K562 (cell line): ENCODE data around the gene PATL1. TPM values are rescaled to one million over a fixed set of nuclear protein-coding genes. Genes with fewer than 3 reads are reported as not detected.
A peak's percentile ranks its signal among the peaks of the same experiment; 100 is the strongest.

Experiments used
- ATAC-seq: fragments of 200-7000 bp; cut with Tn5 transposase; 3 replicates; pipeline ENCODE4 v1.9.1; 2020; ENCODE audit warnings: moderate library complexity
- BruUV-seq: library from RNA; stranded (reverse); fragments of 400-500 nt; replicated peaks from 2 replicates; lab custom pipeline; 2021; lab: Mats Ljungman, UMichigan
- CTCF ChIA-PET: fragments of 300-600 bp; formaldehyde crosslinking; extraction: SDS; loops from one replicate; lab custom pipeline; 2021; ENCODE audit warnings: low intra/inter-chr PET ratio; lab: Yijun Ruan, JAX
- POLR2A ChIA-PET: fragments of 300-600, 350-650 bp; sonication (Branson Sonifier 250); formaldehyde crosslinking; extraction: SDS; loops from one replicate; lab custom pipeline; 2021; ENCODE audit warnings: antibody characterized with exemption, inconsistent platforms; lab: Yijun Ruan, JAX
- DNase-seq, 4 experiments: peaks; one replicate each; pipeline versions ENCODE4 v3.0.0 to v3.0.0-alpha.2; 2011 to 2018; ENCODE audit warnings: low spot score in 3 of 4, mixed read lengths in 3 of 4; ENCODE audit errors: extremely low read depth in 1 of 4
- FAIRE-seq: peaks from 2 replicates; lab custom pipeline; 2011; peaks lifted over from hg19 to GRCh38; lab: Jason Lieb, UNC
- H2AFZ ChIP-seq: 2 replicates; pipeline ENCODE4 v1.6.0; 2011; ENCODE audit warnings: low read depth, low read length, control low read depth, inconsistent platforms
- H3K27ac ChIP-seq: fragments of 200-600 bp; 3 replicates; pipeline ENCODE4 v1.8.0; 2011; ENCODE audit warnings: low read depth, mild to moderate bottlenecking, control low read depth, inconsistent platforms, low read length, moderate library complexity, mixed read lengths; ENCODE audit errors: extremely low read depth
- H3K27me3 ChIP-seq, 2 experiments: fragments of 300-600 bp in 1 of 2; 2 replicates in 1 of 2; 3 replicates in 1 of 2; pipeline versions ENCODE4 v1.6.0 to v1.8.0; 2011; ENCODE audit warnings: inconsistent platforms in 2 of 2, low read length in 2 of 2, mild to moderate bottlenecking in 1 of 2, mixed read lengths in 1 of 2, moderate library complexity in 1 of 2; ENCODE audit not compliant: control insufficient read depth in 2 of 2, insufficient read depth in 2 of 2
- H3K36me3 ChIP-seq: fragments of 300-600 bp; 3 replicates; pipeline ENCODE4 v1.8.0; 2011; ENCODE audit warnings: mild to moderate bottlenecking, low read length, inconsistent platforms; ENCODE audit not compliant: control insufficient read depth, insufficient read depth
- H3K4me1 ChIP-seq, 2 experiments: fragments of 200-600 bp in 1 of 2; replicated peaks in 1 of 2; 2 replicates in 1 of 2; 3 replicates in 1 of 2; pipeline versions ENCODE4 v1.5.1 to v1.8.0; 2011; ENCODE audit warnings: inconsistent platforms in 2 of 2, low read length in 2 of 2, mild to moderate bottlenecking in 1 of 2, mixed read lengths in 1 of 2, moderate library complexity in 1 of 2; ENCODE audit not compliant: control insufficient read depth in 2 of 2, insufficient read depth in 2 of 2
- H3K4me2 ChIP-seq: 2 replicates; pipeline ENCODE4 v1.6.1; 2011; ENCODE audit warnings: low read length, control low read depth, inconsistent platforms, mixed read lengths; ENCODE audit not compliant: insufficient read depth
- H3K4me3 ChIP-seq: fragments of 200-600 bp; sonication (generic), shearing (Covaris generic); 2 replicates; pipeline ENCODE4 v1.5.1; 2016; ENCODE audit warnings: control low read depth, inconsistent platforms
- H3K79me2 ChIP-seq: fragments of 200-600 bp; 3 replicates; pipeline ENCODE4 v1.8.0; 2011; ENCODE audit warnings: low read length, inconsistent platforms; ENCODE audit not compliant: control insufficient read depth, insufficient read depth
- H3K9ac ChIP-seq, 2 experiments: 2 replicates each; pipeline versions ENCODE4 v1.6.0 to v1.6.1; 2011; ENCODE audit warnings: low read depth in 2 of 2, low read length in 2 of 2, control low read depth in 1 of 2, inconsistent platforms in 1 of 2, mild to moderate bottlenecking in 1 of 2, mixed read lengths in 1 of 2; ENCODE audit not compliant: insufficient read depth in 1 of 2
- H3K9me1 ChIP-seq: one replicate; pipeline ENCODE4 v1.6.0; 2011; ENCODE audit warnings: inconsistent platforms, mild to moderate bottlenecking, low read length, moderate library complexity; ENCODE audit not compliant: control insufficient read depth, insufficient read depth
- H3K9me3 ChIP-seq: replicated peaks from 2 replicates; pipeline ENCODE4 v1.5.1; 2011; ENCODE audit warnings: low read depth, low read length, inconsistent platforms; ENCODE audit not compliant: control insufficient read depth, insufficient read depth
- H4K20me1 ChIP-seq: replicated peaks from 2 replicates; pipeline ENCODE4 v1.6.1; 2011; ENCODE audit warnings: low read length, inconsistent platforms, mixed read lengths; ENCODE audit not compliant: control insufficient read depth, insufficient read depth
- CBX3 ChIP-seq, 2 experiments: IDR thresholded peaks; 1 replicate in 1 of 2; 2 replicates in 1 of 2; pipeline ENCODE4 v1.6.1; 2012; ENCODE audit warnings: inconsistent platforms in 2 of 2, low read length in 2 of 2, borderline replicate concordance in 1 of 2, control low read depth in 1 of 2
- POLR3A ChIP-seq: IDR thresholded peaks from 2 replicates; pipeline ENCODE4 v1.6.1; 2011; ENCODE audit warnings: borderline replicate concordance, mild to moderate bottlenecking, moderate library complexity; ENCODE audit not compliant: insufficient read length, insufficient read depth; ENCODE audit errors: extremely low read depth
- RBM25 ChIP-seq: fragments of 200-400 bp; formaldehyde crosslinking; IDR thresholded peaks from 2 replicates; pipeline ENCODE4 v1.6.1; 2018; ENCODE audit warnings: low read length, low read depth, moderate library complexity; ENCODE audit not compliant: severe bottlenecking
- TEAD1 ChIP-seq, 2 experiments: fragments of 450-650 bp in 1 of 2; sonication (generic) in 1 of 2; formaldehyde crosslinking; IDR thresholded peaks; 2 replicates each; pipeline versions ENCODE4 v1.4.0 to v1.8.0; 2020 to 2022; ENCODE audit warnings: mild to moderate bottlenecking in 2 of 2, missing genetic modification reagents in 1 of 2
- TRIM28 ChIP-seq: fragments of 450-650 bp; IDR thresholded peaks from 2 replicates; pipeline ENCODE4 v1.6.1; 2017
- ZFX ChIP-seq: sonication (generic); formaldehyde crosslinking; IDR thresholded peaks from 2 replicates; pipeline ENCODE4 v1.8.0; 2022; ENCODE audit warnings: mild to moderate bottlenecking, missing genetic modification reagents, moderate library complexity
- WGBS: fragments of 100-300 bp; shearing (Covaris generic); methylation state at CpG from one replicate; pipeline ENCODE4 v1.1.6; 2016; ENCODE audit warnings: low coverage, mixed read lengths; ENCODE audit not compliant: insufficient coverage; ENCODE audit errors: missing lambda C conversion rate; 5-methylcytosine and 5-hydroxymethylcytosine counted together
- in situ Hi-C: fragments of 300-500 bp; cut with MboI; formaldehyde crosslinking; loops from 4 replicates; pipeline ENCODE4 v1.15.0; 2018; ENCODE audit warnings: inconsistent platforms, mixed read lengths
- intact Hi-C: fragments of 100-400 bp; cut with micrococcal nuclease; formaldehyde crosslinking; loops from 2 replicates; pipeline ENCODE4 v1.14.2; 2022
- polyA plus RNA-seq, 8 experiments: library from polyadenylated mRNA; depleted of rRNA in 4 of 8; stranded (reverse) in 5 of 8; unstranded in 3 of 8; fragments of >200 nt; fragmentation: Nextera tagmentation in 2 of 8; fragmentation: Illumina TruSeq in 1 of 8; extraction: Ambion mirVana in 2 of 8; extraction: Trizol in 1 of 8; gene quantifications; 2 replicates each; pipeline versions ENCODE4 v1.2.1 to v1.2.3, GENCODE V29; 2011 to 2014; ENCODE audit warnings: inconsistent platforms in 1 of 8, missing spikeins in 1 of 8
- total RNA-seq, 7 experiments: library from RNA; depleted of rRNA in 6 of 7; stranded (reverse); fragments of >200 nt in 6 of 7; fragmentation: Illumina TruSeq in 2 of 7; extraction: Trizol in 2 of 7; gene quantifications; 2 replicates each; pipeline versions ENCODE4 v1.2.1 to v1.2.3, GENCODE V29; 2011 to 2021; ENCODE audit warnings: low replicate concordance in 1 of 7

Gene PATL1
- total and polyA plus RNA-seq, 9 of the 15 experiments (the other 6 are each of a cell fraction or from before 2014, with no cell fraction given), result 3.2 to 48.0 (median 16.4) TPM

DNA sequence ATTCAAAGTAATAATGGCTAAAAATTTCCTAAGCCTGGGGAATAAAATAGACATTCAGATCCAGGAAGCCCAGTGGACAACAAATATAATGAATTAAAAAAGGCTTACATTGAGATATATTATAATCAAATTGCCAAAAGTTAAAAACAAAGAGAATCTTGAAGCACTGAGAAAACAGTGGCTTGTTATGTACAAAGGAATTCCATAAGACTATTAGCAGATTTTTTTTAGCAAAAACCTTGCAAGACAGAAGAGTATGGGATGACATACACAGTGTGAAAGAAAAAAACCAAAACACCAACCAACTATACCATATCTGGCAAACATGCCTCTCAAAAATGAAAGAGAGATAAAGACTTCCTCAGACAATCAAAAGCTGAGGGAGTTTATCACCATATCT lies 24.1 kb upstream of the PATL1 start:
- Histone ChIP-seq H3K9ac (no peak overlapping the region), H4K20me1 (no peaks in the 10 kb centered on the region), H3K36me3 (no peaks in the 10 kb centered on the region), H3K27me3 (no peaks in the 10 kb centered on the region), H3K4me1 (no peaks in the 10 kb centered on the region), H3K9me3 (peaks cover 10% of the 10 kb centered on the region), H3K4me2 (no peak overlapping the region), H3K27ac (no peak overlapping the region), H3K9me1 (no peaks in the 10 kb centered on the region), H3K79me2 (no peaks in the 10 kb centered on the region), H3K4me3 (no peak overlapping the region), H2AFZ (no peak overlapping the region)
- intact Hi-C loops (no loop called here), in situ Hi-C loops (loop anchor here (25.0 kb wide), 1 partner anchor 506 kb away; no protein-coding TSS in a partner anchor)
- FAIRE-seq (no peak), ATAC-seq (no peak), DNase-seq (no peak)
- TF ChIP-seq TRIM28 (peak; percentile 74; the same call in 1 of the 2 replicates), ZFX (CRISPR knock-in tag) (no peak), CBX3 (IDR thresholded peaks at IDR 0.05; ENCODE audit: borderline replicate concordance in 1 of 2, low read length in 2 of 2) (peak in 1 of 2 experiments; percentile 67; a peak in 1 of 3 replicates)
- ChIA-PET CTCF (no interaction called here), POLR2A (interaction anchor here (1.0 to 2.3 kb wide), 2 partner anchors 15 to 24 kb away, joined by 3 to 6 read pairs; partner anchors contain the start of gene PATL1)
- no TSS peak for BruUV-seq

DNA sequence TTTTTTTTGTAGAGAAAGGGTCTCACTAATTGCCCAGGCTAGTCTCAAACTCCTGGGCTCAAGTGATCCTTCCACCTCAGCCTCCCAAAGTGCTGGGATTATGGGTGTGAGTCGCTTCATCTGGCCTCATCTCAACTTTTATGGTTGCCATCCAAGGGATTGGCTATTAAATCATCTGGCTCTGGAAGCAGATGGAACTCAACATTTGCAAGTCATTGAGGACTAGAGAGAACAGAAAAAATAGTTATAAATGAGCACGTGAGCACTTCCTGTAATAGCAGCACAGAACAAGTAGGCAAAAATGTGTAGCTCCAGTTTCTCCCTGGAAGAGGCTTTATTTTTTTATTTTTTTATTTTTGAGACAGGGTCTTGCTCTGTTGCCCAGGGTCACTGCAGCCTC lies 22.3 kb upstream of the PATL1 start:
- no peaks in the 10 kb centered on the region for H3K79me2 ChIP-seq
- ChIA-PET POLR2A (interaction anchor here (2.3 kb wide), 1 partner anchor 13 kb away, joined by 6 read pairs; no protein-coding TSS in a partner anchor), CTCF (no interaction called here)
- ATAC-seq (no peak), FAIRE-seq (no peak), DNase-seq (no peak)
- no peak overlapping the region for H3K27ac ChIP-seq
- WGBS, result 8% methylated on average over 2 of the region's 2 CpGs
- intact Hi-C loops, result no loop called here
- H3K9me3 ChIP-seq, result peaks cover 10% of the 10 kb centered on the region
- H4K20me1 ChIP-seq, result no peaks in the 10 kb centered on the region
- TF ChIP-seq TEAD1 (CRISPR knock-in tag; IDR thresholded peaks at IDR 0.05) (no peak), POLR3A (no peak), RBM25 (no peak)
- no peak overlapping the region for H3K4me3 ChIP-seq
- no peaks in the 10 kb centered on the region for H3K4me1 ChIP-seq
- no peak overlapping the region for H3K4me2 ChIP-seq
- H3K27me3 ChIP-seq, result no peaks in the 10 kb centered on the region
- no peak overlapping the region for H2AFZ ChIP-seq
- no peak overlapping the region for H3K9ac ChIP-seq
- no TSS peak for BruUV-seq
- H3K36me3 ChIP-seq, result no peaks in the 10 kb centered on the region
- in situ Hi-C loops, result loop anchor here (25.0 kb wide), 1 partner anchor 504 kb away; no protein-coding TSS in a partner anchor
- H3K9me1 ChIP-seq, result no peaks in the 10 kb centered on the region
